Measurements from ENCODE around the gene GALK2.
A peak's percentile ranks its signal among the peaks of the same experiment; 100 is the strongest.
"Not testable (repeated sequence)": the region's sequence is repeated elsewhere in the genome, so short reads cannot be mapped to it uniquely, and the experiment has no call there.

GALK2 gene

GRCh38 chr15:49225572-49226281, 55.7 kb downstream of the GALK2 start:
- DNase-seq, result no peak

GRCh38 chr15:49227602-49228001, 57.6 kb downstream of the GALK2 start:
- no peak for DNase-seq

GRCh38 chr15:49229922-49230321, 59.9 kb downstream of the GALK2 start:
- DNase-seq, result no peak

- DNase-seq, result no peak
Observed at GRCh38 chr15:49232236-49232806, 62.3 kb downstream of the GALK2 start.

DNA sequence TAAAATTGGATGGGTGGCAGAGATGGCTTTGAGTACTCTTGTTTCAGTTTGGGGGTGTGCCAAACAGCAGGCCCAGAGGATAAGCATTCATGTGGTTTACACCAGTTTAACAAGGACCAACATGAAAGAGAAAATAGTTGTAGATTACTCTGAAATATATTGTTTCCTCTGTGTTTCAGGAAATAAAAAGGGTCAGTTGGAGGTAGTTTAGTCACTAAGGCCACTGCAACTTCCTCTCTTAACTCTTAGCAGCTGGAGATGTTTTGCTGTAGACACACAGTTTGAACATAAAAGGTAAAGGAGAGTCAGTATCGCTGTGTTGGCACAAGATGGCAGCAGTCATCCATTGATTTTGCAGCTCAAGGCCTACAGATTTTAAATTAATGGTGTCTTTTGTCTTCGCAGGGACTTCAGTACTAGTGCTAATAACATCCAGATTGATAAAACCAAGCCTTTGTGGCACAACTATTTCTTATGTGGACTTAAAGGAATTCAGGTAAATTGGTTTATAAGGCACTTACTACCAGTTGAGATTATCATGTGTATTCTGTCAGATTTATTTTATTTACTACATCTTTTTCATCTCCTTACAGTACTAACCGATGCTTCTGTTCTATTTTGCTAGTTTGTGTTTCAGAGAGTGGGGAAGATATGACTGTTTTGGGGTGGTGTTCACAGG, 65.5 kb downstream of the GALK2 start:
- DNase-seq, result peak; percentile 22

DNA sequence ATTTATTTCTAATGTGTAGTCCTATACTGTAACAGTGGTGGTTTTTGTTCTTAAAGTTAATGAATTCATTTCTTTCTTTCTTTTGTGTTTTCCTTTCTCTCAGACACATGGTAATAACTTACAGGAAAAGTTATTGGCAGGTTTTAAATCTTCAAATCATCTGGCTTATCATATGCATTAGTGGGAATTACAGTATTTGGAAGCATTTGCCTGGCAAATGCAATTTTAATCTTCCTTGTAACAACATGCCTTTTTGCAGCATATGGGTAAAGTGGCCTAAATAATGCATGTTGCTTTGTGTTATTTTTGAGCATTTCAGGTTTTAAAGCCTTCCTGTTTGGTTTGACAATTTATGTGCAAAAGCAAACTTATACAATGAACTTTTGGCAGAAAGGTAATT, 66.8 kb downstream of the GALK2 start:
- no peak for DNase-seq

- DNase-seq, result no peak
Observed at GRCh38 chr15:49238342-49238741, 68.3 kb downstream of the GALK2 start.

DNA sequence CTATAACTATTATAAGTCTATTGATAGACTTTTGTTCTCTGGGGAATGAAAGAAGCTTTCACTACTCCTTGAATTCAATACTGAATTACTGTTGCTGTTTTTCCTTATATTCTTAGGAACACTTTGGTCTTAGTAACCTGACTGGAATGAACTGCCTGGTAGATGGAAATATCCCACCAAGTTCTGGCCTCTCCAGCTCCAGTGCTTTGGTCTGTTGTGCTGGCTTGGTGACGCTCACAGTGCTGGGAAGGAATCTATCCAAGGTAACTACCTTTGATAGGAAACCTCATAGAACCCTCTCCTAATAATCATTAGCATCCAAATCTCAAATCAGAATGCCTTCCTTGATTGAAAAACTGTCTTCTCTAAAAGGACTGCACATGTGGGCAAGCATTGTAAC, 69.1 kb downstream of the GALK2 start:
- no peak for DNase-seq

DNA sequence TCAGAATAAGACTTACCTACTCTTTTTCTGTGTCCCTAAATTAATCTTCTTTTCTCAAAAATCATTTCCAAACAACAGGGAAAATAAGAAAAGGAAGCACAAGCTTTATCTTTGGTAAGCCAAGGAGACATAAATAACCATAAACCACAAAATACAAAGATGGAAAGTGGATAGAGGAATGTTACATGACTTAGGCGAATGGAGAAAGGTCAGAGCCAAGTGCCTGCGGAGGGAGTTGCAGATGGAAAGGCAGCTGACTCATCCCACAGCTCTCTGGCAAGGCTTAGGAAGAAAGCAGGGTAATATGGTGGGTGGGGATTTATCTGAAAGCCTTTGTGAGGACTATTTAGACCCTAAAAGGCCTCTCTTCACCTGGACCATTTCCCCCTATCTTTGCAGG, 72.8 kb downstream of the GALK2 start:
- DNase-seq, result no peak

GRCh38 chr15:49247556-49248110, 77.6 kb downstream of the GALK2 start:
- DNase-seq, result no peak

- no peak for DNase-seq
Observed at GRCh38 chr15:49248291-49248690, 78.2 kb downstream of the GALK2 start.

DNA sequence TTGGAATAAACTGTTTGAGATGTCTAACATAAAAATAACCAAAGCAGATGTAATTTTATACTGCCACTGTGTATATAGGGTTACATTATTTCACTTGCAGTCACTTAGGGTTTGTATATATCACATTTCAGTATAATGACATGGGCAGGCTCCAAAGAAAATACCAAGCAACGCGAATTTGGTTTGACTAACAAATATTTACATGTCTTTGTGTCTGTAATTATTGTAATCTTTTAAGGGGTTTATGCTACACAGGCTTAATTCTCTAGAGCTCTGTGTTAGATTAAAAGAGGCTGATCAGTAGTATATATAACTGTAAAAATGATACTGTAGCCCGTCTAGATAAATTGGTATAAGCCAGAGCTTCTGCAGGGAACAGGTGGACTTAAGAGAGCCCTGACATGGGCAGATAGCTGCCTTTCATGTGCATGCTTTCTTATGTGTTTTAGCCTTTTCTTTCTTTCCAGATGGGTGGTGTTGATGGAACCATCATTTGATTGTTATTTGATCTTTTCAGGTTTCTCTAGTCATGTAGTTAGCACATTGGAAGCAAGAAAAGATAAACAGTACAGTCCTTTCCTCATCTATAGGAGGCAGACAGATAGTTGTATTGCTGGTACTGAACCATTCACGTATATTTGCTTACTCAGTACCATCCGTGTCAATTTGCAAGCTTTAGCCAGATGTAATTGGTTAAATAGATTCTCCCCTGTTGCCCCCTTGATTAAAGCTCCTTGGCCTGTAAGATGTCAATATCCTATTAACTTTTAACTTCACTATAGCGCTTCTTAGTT, 86.1 kb downstream of the GALK2 start:
- peak; percentile 40 for DNase-seq

DNA sequence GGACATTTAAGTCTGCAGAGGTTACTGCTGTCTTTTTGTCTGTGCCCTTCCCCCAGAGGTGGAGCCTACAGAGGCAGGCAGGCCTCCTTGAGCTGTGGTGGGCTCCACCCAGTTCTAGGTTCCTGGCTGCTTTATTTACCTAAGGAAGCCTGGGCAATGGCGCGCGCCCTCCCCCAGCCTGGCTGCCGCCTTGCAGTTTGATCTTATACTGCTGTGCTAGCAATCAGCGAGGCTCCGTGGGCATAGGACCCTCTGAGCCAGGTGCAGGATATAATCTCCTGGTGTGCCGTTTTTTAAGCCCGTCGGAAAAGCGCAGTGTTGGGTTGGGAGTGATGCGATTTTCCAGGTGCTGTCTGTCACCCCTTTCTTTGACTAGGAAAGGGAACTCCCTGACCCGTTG, 95.1 kb downstream of the GALK2 start:
- not testable (repeated sequence) for DNase-seq

DNA sequence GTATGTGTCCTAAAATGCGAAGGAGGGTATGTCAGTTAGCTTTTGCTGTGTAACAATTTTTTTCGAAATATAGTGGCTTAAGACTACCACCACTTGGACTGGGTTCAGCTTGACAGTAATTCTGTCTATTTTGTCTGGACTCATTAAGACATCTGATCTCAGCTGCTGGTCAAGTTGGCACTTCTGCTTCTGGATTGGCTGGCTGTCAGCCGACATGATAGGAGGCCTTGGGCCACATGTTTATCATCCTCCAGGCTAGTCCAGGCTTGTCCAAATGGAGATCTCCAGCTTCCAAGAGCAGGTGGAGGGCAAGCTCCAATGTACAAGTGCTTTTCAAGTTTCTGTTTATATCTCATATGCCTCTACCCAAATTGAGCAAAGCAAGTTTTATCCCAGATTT, 95.9 kb downstream of the GALK2 start:
- DNase-seq, result no peak

GRCh38 chr15:49270541-49271421, 100.7 kb downstream of the GALK2 start:
- DNase-seq, result no peak

GRCh38 chr15:49273734-49274318, 103.8 kb downstream of the GALK2 start:
- no peak for DNase-seq

DNA sequence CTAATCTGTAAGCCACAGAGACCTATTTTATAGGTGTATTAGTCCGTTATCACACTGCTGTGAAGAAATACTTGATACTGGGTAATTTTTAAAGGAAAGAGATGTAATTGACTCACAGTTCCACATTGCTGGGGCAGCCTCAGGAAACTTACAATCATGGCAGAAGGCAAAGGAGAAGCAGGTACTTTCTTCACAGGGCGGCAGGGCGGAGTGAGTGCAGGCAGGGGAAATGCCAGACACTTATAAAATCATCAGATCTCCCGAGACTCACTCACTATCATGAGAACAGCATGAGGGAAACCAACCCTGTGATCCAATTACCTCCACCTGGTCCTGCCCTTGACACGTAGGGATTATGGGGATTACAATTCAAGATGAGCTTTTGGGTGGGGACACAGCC, 108.7 kb downstream of the GALK2 start:
- no peak for DNase-seq

GRCh38 chr15:49279521-49280456, 109.7 kb downstream of the GALK2 start:
- DNase-seq, result no peak

GRCh38 chr15:49282366-49282765, 112.3 kb downstream of the GALK2 start:
- no peak for DNase-seq

GRCh38 chr15:49286649-49287404, 116.8 kb downstream of the GALK2 start:
- DNase-seq, result no peak
